Activated naive CD8-positive, alpha-beta T cell treated with anti-CD3 and anti-CD28 coated beads for 36 hours (primary cell): ENCODE data around the gene ZRSR2. TPM values are rescaled to one million over a fixed set of nuclear protein-coding genes. Genes with fewer than 3 reads are reported as not detected.
"Not testable (repeated sequence)": the region's sequence is repeated elsewhere in the genome, so short reads cannot be mapped to it uniquely, and the experiment has no call there.

Experiments used
- DNase-seq: peaks from one replicate; pipeline ENCODE4 v3.0.0; 2021
- H3K27ac Mint-ChIP-seq: one replicate; pipeline ENCODE4 v1.8.0; 2022; ENCODE audit warnings: mild to moderate bottlenecking, moderate library complexity, mixed read lengths
- H3K27me3 Mint-ChIP-seq: one replicate; pipeline ENCODE4 v1.8.0; 2022; ENCODE audit warnings: mild to moderate bottlenecking, mixed read lengths
- H3K36me3 Mint-ChIP-seq: one replicate; pipeline ENCODE4 v1.8.0; 2021; ENCODE audit warnings: mild to moderate bottlenecking, mixed read lengths
- H3K4me1 Mint-ChIP-seq: one replicate; pipeline ENCODE4 v1.8.0; 2021; ENCODE audit warnings: mixed read lengths
- H3K4me3 Mint-ChIP-seq: one replicate; pipeline ENCODE4 v1.8.0; 2022; ENCODE audit warnings: mild to moderate bottlenecking, moderate library complexity, mixed read lengths
- H3K9me3 Mint-ChIP-seq: one replicate; pipeline ENCODE4 v1.8.0; 2022; ENCODE audit warnings: mixed read lengths
- total RNA-seq, 2 experiments: library from RNA; stranded (reverse); gene quantifications; one replicate each; pipeline ENCODE4 v1.2.3, GENCODE V29; 2021

ZRSR2 gene
- total RNA-seq, 2 experiments from 2014 or later, result 11.2 to 12.5 TPM

DNA sequence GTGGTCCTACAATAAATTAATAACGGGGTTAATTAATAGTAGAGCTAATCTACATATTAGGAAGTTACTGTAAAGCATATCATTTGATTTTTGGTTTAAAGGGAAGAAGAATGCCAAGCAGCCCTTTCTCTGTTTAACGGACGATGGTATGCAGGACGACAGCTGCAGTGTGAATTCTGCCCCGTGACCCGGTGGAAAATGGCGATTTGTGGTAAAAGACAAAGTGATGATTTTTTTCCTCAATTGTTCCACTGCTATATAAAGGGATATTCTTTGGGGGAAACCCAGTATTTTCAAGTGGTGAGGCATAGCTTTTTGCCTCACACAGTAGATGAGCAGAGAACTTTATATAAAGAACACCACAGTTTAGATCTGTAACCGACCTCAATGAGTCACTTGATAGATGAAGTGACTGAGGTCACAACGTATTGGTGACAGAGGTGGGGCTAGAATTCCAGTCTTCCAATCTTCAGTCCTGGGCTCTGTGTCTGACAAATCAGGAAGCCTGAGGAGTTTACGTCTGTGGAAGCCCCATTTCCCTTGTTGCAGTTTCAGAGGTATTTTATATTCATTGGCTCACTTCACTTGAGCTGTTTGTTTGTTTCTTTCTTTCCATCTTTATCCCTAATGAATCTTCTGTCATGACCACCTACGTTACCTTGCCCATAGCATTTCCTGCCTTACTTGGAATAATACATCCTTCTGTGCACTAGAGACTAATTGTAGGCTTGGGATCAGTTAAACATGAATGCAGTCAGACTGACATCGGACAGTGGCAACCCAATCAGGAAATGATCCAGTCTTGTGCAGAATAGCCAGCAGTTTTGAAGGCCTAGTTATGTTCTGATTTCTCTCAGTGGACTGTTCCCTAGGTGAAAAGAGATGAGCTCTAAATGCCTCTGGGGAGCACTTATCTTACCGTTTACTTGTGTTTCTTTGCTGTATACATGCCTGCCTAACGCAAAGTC is 30.1 kb downstream of the ZRSR2 start:
- peaks cover 40% of the 10 kb centered on the region for H3K4me1 Mint-ChIP-seq
- H3K27me3 Mint-ChIP-seq, result no peaks in the 10 kb centered on the region
- H3K36me3 Mint-ChIP-seq, result peaks cover 32% of the 10 kb centered on the region
- H3K27ac Mint-ChIP-seq, result peak overlapping the region; percentile 86
- H3K9me3 Mint-ChIP-seq, result no peaks in the 10 kb centered on the region
- peak; percentile 33 for DNase-seq
- H3K4me3 Mint-ChIP-seq, result no peak overlapping the region

DNA sequence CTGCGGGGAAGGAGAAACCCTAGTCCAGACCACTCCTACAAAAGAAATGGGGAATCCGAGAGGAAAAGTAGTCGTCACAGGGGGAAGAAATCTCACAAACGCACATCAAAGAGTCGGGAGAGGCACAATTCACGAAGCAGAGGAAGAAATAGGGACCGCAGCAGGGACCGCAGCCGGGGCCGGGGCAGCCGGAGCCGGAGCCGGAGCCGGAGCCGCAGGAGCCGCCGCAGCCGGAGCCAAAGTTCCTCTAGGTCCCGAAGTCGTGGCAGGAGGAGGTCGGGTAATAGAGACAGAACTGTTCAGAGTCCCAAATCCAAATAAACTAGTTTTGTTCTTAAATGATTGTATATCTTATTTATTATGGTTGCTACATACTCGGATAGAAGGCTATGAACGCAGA is 32.6 kb downstream of the ZRSR2 start:
- H3K27ac Mint-ChIP-seq, result no peak overlapping the region
- H3K4me1 Mint-ChIP-seq, result peaks cover 27% of the 10 kb centered on the region
- no peaks in the 10 kb centered on the region for H3K9me3 Mint-ChIP-seq
- H3K36me3 Mint-ChIP-seq, result peaks cover 25% of the 10 kb centered on the region
- no peak for DNase-seq
- no peak overlapping the region for H3K4me3 Mint-ChIP-seq
- H3K27me3 Mint-ChIP-seq, result no peaks in the 10 kb centered on the region

DNA sequence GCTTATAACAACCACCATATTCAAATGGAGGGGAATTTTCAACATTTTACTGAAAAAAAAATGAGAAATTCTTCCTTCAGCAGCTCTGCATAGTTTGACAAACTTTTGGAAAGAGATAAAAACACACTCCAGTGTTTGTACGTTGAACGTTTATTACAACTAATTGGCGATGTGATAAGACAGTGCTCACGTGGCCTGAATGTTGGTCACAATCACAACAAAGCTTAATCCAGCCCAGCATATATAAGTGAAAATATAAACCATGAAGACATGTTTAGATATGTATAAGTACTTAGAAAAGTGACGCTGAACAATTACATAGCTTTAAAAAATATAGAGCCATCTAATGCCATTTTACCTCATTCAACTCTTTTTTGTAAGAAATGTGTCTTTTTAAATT is 35.7 kb downstream of the ZRSR2 start:
- Mint-ChIP-seq H3K9me3 (no peaks in the 10 kb centered on the region), H3K27ac (no peak overlapping the region), H3K36me3 (peaks cover 16% of the 10 kb centered on the region), H3K27me3 (no peaks in the 10 kb centered on the region), H3K4me3 (no peak overlapping the region), H3K4me1 (peaks cover 18% of the 10 kb centered on the region)
- DNase-seq, result no peak

DNA sequence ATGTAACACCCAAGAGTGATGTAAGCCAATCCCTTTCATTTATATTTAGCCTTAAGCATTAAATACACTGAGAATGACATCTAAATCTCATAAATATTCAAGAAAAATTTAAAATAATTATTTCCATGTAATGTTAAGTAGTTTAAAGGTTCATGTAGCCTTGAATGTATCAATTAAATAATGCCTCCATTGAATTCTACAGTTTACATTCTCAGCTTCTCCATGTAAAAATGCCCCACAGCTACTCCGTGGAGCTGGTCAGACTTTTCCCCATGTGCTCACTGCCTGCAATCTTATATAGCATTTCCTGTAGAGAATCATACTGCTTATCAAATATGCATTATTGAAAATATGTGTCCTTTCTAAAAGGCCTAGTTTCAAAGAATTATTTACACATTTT is 38.9 kb downstream of the ZRSR2 start:
- H3K4me1 Mint-ChIP-seq, result peaks cover 17% of the 10 kb centered on the region
- H3K36me3 Mint-ChIP-seq, result peaks cover 9% of the 10 kb centered on the region
- H3K4me3 Mint-ChIP-seq, result no peak overlapping the region
- H3K27me3 Mint-ChIP-seq, result no peaks in the 10 kb centered on the region
- no peak overlapping the region for H3K27ac Mint-ChIP-seq
- no peaks in the 10 kb centered on the region for H3K9me3 Mint-ChIP-seq
- no peak for DNase-seq

DNA sequence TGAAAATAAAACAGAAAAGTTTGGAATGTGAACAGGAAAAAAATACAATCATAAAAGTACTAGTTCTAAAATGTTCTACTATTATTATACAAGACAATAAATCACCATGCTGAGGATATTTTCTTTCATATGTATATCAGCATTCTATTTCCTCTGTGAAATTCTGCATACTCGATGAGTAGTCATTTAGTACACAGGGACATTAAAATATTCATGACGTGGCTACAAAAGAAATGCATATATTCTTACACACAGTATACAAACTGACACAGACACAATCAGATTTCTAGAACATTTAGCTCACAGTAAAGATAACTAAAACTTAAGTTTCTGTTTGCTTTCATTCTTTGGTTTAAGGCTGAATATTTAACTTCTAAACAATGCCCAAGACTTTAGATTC is 41.1 kb downstream of the ZRSR2 start:
- H3K27ac Mint-ChIP-seq, H3K36me3 Mint-ChIP-seq, H3K9me3 Mint-ChIP-seq, H3K4me3 Mint-ChIP-seq, H3K27me3 Mint-ChIP-seq, DNase-seq: not testable (repeated sequence)
- H3K4me1 Mint-ChIP-seq, result peaks cover 14% of the 10 kb centered on the region

DNA sequence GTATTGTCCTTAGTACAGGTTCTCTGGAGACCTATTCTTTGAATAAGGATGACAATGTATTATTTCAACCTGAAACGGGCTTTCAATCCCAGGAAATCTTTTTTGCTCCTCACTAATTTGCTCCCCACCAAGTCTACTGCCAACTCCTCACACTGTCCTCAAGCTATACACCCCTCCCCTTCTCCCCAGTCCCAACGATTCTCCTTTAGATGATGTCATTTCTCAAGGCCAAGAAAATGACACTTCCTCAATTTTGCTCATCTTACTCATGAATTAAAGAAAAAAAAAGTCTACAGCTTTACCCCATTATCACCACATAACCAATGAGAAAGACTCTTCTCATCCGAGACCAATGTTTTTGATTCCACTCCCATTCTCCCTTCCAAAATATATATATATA is 43.8 kb downstream of the ZRSR2 start:
- peaks cover 7% of the 10 kb centered on the region for H3K4me1 Mint-ChIP-seq
- H3K27ac Mint-ChIP-seq, result no peak overlapping the region
- DNase-seq, result no peak
- no peaks in the 10 kb centered on the region for H3K27me3 Mint-ChIP-seq
- H3K36me3 Mint-ChIP-seq, result peaks cover 2% of the 10 kb centered on the region
- H3K4me3 Mint-ChIP-seq, result no peak overlapping the region
- H3K9me3 Mint-ChIP-seq, result no peaks in the 10 kb centered on the region

DNA sequence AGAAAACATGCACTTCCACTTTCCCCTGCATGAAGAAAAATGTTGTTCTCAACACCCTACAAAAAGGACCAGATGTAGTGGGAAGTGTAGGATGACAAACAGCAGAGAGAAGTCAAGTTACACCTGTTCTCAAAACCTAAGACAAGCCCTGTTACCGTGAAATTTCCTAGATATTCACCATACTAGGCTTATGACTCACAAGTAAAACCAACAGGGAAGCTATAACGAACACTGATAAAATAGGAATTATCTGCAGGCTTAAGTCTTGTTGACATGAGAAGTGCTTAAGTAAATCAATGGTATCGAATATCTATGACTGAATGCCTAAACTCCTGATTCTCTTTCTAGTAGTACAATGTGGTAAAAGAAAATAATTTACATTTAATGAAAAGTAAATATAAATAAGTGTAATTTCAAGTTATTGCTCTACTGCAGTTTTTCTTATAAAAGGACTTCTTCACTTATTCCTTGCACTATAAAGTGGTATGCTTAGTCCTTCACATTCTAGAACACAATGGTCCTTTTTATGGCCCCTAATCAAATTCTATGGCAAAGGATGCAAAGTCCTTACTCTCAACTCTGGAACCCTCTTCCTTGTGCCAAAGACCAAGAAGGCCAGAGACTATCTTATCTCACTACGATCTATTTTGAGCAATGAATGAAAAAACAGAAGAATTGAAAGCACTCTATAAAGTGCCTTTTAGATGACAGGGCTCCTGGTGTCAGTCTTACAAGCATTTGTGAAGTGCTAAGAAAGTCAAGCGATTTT is 44.7 kb downstream of the ZRSR2 start:
- Mint-ChIP-seq H3K36me3 (peaks cover 2% of the 10 kb centered on the region), H3K4me1 (peaks cover 3% of the 10 kb centered on the region), H3K27me3 (no peaks in the 10 kb centered on the region), H3K27ac (no peak overlapping the region), H3K4me3 (no peak overlapping the region), H3K9me3 (no peaks in the 10 kb centered on the region)
- no peak for DNase-seq

DNA sequence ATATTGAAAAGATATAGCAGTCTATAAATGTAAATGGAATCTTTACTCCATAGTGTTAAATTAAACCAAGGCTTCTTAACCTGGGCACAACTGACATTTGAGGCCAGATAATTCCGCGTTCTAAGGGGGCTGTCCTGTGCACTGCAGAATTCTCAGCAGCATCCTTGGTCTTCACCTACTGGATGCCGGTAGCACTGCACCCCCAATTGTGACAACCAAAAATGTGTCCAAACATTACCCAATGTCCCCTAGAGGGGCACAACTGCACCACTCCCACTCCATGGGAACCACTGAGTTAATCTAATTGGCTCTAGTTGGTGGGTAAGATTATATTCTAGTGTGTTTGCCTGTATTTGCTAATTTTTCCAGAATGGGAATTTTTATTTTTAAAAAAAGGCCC is 47.7 kb downstream of the ZRSR2 start:
- Mint-ChIP-seq H3K36me3 (peaks cover 2% of the 10 kb centered on the region), H3K27ac (no peak overlapping the region), H3K27me3 (no peaks in the 10 kb centered on the region), H3K4me3 (no peak overlapping the region), H3K9me3 (no peaks in the 10 kb centered on the region), H3K4me1 (peaks cover 3% of the 10 kb centered on the region)
- no peak for DNase-seq

DNA sequence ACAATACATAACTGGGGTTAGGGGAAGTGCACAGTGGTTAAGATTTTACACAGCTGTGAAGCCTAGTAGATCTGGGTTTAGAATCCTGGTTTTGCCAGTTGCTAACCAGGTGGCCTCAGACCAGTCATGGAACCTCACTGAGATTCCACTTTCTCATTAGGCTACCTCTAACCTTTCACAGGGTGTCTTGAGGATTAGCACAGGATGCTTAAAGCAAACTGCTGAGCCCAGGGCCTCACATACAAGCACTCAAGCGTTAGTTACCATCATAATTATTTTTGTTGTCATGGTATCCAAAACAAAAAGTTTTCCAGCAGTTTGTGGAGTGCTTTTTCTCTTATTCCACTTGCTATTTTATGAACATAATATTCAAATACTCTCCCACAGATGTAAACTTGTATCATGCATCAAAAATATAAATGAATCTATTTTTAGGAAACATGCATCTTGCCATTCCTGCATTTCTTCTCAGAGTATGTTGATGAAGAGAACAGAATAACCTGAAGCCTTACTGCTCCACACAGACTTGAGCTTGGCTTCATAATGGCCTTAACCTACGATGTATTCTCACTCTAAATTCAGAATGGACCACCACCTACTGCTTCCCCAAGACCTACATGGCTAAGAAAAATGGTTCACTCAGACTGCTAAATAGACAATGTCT is 51.7 kb downstream of the ZRSR2 start:
- H3K4me3 Mint-ChIP-seq, result no peak overlapping the region
- no peak overlapping the region for H3K27ac Mint-ChIP-seq
- H3K36me3 Mint-ChIP-seq, result peaks cover 3% of the 10 kb centered on the region
- H3K9me3 Mint-ChIP-seq, result no peaks in the 10 kb centered on the region
- DNase-seq, result no peak
- no peaks in the 10 kb centered on the region for H3K27me3 Mint-ChIP-seq
- H3K4me1 Mint-ChIP-seq, result no peaks in the 10 kb centered on the region

DNA sequence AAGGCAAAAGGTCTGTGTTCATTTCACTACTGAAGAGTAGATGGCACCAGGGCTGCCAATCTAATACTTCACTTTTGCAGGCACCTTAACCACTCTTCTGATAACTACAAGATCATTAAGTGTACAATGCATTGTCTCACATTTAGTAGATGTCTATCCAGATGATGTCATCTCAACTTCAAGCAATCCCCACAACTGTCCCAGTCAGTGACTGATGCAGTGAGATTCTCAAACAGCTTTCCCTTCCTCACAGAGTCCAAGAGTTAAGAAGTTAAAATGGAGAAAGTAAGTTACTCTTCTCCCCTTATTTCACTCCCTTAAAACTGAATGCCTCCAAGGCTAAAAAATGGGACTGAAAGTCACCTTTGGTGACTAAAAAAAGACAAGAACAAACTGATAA is 53.7 kb downstream of the ZRSR2 start:
- peaks cover 2% of the 10 kb centered on the region for H3K4me1 Mint-ChIP-seq
- no peaks in the 10 kb centered on the region for H3K9me3 Mint-ChIP-seq
- H3K27me3 Mint-ChIP-seq, result no peaks in the 10 kb centered on the region

DNA sequence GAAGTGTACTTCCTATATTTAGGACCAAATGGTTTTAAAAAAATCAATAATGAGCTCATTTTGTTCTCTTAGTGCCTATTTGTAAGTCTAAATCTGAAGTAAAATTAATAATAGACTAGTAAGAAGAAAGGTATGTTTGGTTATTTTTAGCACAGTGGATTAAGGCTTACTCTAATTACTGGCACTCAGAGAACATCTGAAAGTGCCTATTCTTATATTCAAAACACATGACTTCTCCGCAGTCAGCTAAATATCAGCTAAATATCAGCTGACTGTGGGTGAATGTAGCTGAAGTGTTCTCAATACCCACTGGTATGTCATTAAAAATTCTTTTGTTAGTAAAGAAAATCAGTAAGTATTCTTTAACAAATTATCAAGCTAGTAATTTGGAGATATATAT is 58.3 kb downstream of the ZRSR2 start:
- Mint-ChIP-seq H3K36me3 (peaks cover 12% of the 10 kb centered on the region), H3K27ac (no peak overlapping the region), H3K4me1 (peaks cover 10% of the 10 kb centered on the region), H3K9me3 (no peaks in the 10 kb centered on the region), H3K4me3 (no peak overlapping the region), H3K27me3 (no peaks in the 10 kb centered on the region)
- DNase-seq, result no peak

More for the DNA sequence above, 53.7 kb downstream of the ZRSR2 start:
- no peak overlapping the region for H3K4me3 Mint-ChIP-seq
- peaks cover 3% of the 10 kb centered on the region for H3K36me3 Mint-ChIP-seq
- H3K27ac Mint-ChIP-seq, result no peak overlapping the region
- DNase-seq, result no peak

DNA sequence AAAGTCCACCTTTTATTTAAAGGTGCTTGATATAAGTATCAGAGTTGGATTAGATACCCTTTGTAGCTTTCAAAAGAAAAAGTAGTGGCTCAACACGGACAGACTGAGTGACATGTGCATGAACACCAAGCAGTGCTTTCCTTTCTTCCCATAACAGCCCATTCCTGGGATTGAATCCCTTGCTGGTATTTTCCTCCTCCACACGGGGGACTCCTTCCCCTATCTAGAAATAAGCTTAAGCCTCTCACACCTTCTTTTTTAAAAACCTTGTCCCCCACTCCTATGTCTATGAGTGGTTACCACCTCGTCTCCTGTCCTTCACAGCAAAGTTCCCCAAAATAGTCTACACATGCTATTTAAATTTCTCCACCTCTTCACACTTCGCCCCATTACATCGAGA is 59.3 kb downstream of the ZRSR2 start:
- Mint-ChIP-seq H3K4me3 (no peak overlapping the region), H3K4me1 (peaks cover 10% of the 10 kb centered on the region), H3K36me3 (peaks cover 9% of the 10 kb centered on the region), H3K9me3 (no peaks in the 10 kb centered on the region), H3K27me3 (no peaks in the 10 kb centered on the region), H3K27ac (no peak overlapping the region)
- DNase-seq, result no peak

DNA sequence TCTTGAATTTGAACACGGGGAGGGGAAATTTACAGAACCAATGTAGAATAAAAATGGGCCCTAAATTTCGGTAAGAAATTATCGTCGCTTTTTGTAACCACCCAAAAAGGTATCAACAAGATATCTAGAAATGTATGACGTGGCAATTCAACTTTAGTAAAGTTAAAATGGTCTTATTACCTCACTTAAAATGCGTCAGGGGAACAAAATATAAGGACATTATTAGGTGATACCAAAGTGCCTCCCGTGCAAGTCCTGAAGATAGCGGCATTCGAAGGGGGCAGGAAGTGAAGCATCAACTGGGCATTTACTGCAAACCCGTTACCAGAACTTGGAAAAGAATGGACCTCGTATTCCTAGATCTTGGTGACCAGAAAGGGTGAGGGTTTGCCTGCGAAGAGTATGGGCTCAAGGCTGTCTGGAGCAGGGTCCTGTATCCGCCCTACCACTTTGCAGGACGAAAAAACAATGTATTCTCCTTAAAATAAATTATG is 63.3 kb downstream of the ZRSR2 start:
- peaks cover 9% of the 10 kb centered on the region for H3K36me3 Mint-ChIP-seq
- DNase-seq, result no peak
- H3K27me3 Mint-ChIP-seq, result no peaks in the 10 kb centered on the region
- peak overlapping the region; percentile 78 for H3K4me3 Mint-ChIP-seq
- peaks cover 12% of the 10 kb centered on the region for H3K4me1 Mint-ChIP-seq
- no peak overlapping the region for H3K27ac Mint-ChIP-seq
- H3K9me3 Mint-ChIP-seq, result no peaks in the 10 kb centered on the region

DNA sequence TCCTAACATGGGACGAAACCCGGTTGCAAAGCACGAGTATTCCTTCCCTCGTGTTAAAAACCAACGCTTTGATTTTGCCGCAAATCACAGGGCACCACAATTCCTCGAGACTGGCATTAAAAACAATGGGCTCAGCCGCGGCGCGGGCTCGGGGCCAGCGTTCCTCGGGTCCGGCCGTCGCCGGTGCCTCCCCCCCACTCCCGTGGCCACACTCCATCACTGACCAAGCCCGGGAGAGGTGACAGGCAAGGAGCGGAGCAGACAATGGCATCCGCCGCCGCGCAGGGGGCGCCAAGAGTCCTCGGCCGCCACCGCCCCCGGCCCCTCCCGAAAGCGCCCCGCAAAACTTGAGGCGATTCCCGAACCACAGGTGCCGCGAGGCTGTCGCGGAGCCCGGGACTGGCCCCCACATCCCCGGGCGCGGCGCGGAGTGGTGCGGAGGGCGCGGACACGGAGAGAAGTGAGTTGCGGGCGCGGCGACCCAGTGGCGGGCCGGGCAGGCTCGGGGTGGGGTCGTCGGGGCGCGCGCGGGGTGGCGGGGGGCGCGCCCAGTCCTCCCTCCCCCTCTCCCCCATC is 63.9 kb downstream of the ZRSR2 start:
- Mint-ChIP-seq H3K27ac (peak overlapping the region; percentile 56), H3K4me3 (peak overlapping the region; percentile 78), H3K27me3 (no peaks in the 10 kb centered on the region), H3K36me3 (peaks cover 9% of the 10 kb centered on the region), H3K9me3 (no peaks in the 10 kb centered on the region), H3K4me1 (peaks cover 12% of the 10 kb centered on the region)
- DNase-seq, result peak; percentile 40
